ENCODE measurements around the gene DNMT3L.
"Not testable (repeated sequence)": the region's sequence is repeated elsewhere in the genome, so short reads cannot be mapped to it uniquely, and the experiment has no call there.

Gene DNMT3L

GRCh38 chr21:44295163-44295573 is 33.5 kb upstream of the DNMT3L start:
- no peak for DNase-seq (ENCODE audit: low read depth, low spot score)

GRCh38 chr21:44294391-44295162 is 32.9 kb upstream of the DNMT3L start:
- no peak for DNase-seq (ENCODE audit: low read depth, low spot score)

GRCh38 chr21:44293551-44294231 is 32.0 kb upstream of the DNMT3L start:
- DNase-seq (ENCODE audit: low read depth, low spot score), result no peak

GRCh38 chr21:44292812-44293195 is 31.1 kb upstream of the DNMT3L start:
- DNase-seq (ENCODE audit: low read depth, low spot score), result no peak

GRCh38 chr21:44291936-44292811 is 30.5 kb upstream of the DNMT3L start:
- no peak for DNase-seq (ENCODE audit: low read depth, low spot score)

GRCh38 chr21:44291078-44291935 is 29.6 kb upstream of the DNMT3L start:
- DNase-seq (ENCODE audit: low read depth, low spot score), result no peak

GRCh38 chr21:44290327-44291077 is 28.8 kb upstream of the DNMT3L start:
- no peak for DNase-seq (ENCODE audit: low read depth, low spot score)

- no peak for DNase-seq (ENCODE audit: low read depth, low spot score)
These were observed 27.8 kb upstream of the DNMT3L start for GRCh38 chr21:44289381-44290010.

- no peak for DNase-seq (ENCODE audit: low read depth, low spot score)
These were observed 26.8 kb upstream of the DNMT3L start for GRCh38 chr21:44288251-44289110.

GRCh38 chr21:44286716-44287632 is 25.3 kb upstream of the DNMT3L start:
- no peak for DNase-seq (ENCODE audit: low read depth, low spot score)

- DNase-seq (ENCODE audit: low read depth, low spot score), result no peak
These were observed 24.5 kb upstream of the DNMT3L start for GRCh38 chr21:44286086-44286715.

- DNase-seq (ENCODE audit: low read depth, low spot score), result no peak
These were observed 23.7 kb upstream of the DNMT3L start, which contains the start of gene AIRE for GRCh38 chr21:44285138-44285992. Gene AIRE (plus strand): TSS chr21:44285876. CDS start chr21:44286007, 131 bp downstream.

GRCh38 chr21:44283948-44284347 is 22.3 kb upstream of the DNMT3L start:
- DNase-seq (ENCODE audit: low read depth, low spot score), result no peak

- DNase-seq (ENCODE audit: low read depth, low spot score), result not testable (repeated sequence)
These were observed 21.6 kb upstream of the DNMT3L start for GRCh38 chr21:44283211-44283785.

- DNase-seq (ENCODE audit: low read depth, low spot score), result no peak
These were observed 20.7 kb upstream of the DNMT3L start for GRCh38 chr21:44282370-44282769.

- no peak for DNase-seq (ENCODE audit: low read depth, low spot score)
These were observed 20.1 kb upstream of the DNMT3L start for GRCh38 chr21:44281801-44282200.
